Ishikawa (cell line): ENCODE results near the gene MAGI1.

ENCODE experiments used
- CREB1 ChIP-seq: IDR thresholded peaks from 2 replicates; pipeline ENCODE4 v1.6.1; 2012; ENCODE audit warnings: low read depth
- MAX ChIP-seq: IDR thresholded peaks from 2 replicates; pipeline ENCODE4 v1.6.1; 2012
- NFIC ChIP-seq: IDR thresholded peaks from 2 replicates; pipeline ENCODE4 v1.6.1; 2012
- RAD21 ChIP-seq: IDR thresholded peaks from 2 replicates; pipeline ENCODE4 v1.6.1; 2012; ENCODE audit warnings: low read depth
- REST ChIP-seq: IDR thresholded peaks from 2 replicates; pipeline ENCODE4 v1.6.1; 2012; ENCODE audit warnings: low read depth, mild to moderate bottlenecking
- TAF1 ChIP-seq: IDR thresholded peaks from 2 replicates; pipeline ENCODE4 v1.6.1; 2012; ENCODE audit warnings: low read depth, mild to moderate bottlenecking
- YY1 ChIP-seq: IDR thresholded peaks from 2 replicates; pipeline ENCODE4 v1.6.1; 2012; ENCODE audit warnings: low read depth

GRCh38 chr3:65975032-65975431, 63.7 kb downstream of the MAGI1 start:
- TF ChIP-seq YY1 (no peak), MAX (no peak), TAF1 (no peak), RAD21 (no peak), NFIC (no peak), REST (no peak), CREB1 (no peak)
